HepG2 (cell line): ENCODE data around the gene SLC11A1. TPM values are rescaled to one million over a fixed set of nuclear protein-coding genes. Genes with fewer than 3 reads are reported as not detected.

ENCODE experiments used
- BCL3 ChIP-seq: sonication (generic); formaldehyde crosslinking; IDR thresholded peaks from 2 replicates; pipeline ENCODE4 v1.5.1; 2020; ENCODE audit warnings: mild to moderate bottlenecking, missing genetic modification reagents, moderate library complexity
- CCDC6 ChIP-seq: sonication (generic); formaldehyde crosslinking; IDR thresholded peaks from 2 replicates; pipeline ENCODE4 v1.8.1; 2022; ENCODE audit warnings: mild to moderate bottlenecking, missing genetic modification reagents, moderate library complexity
- FLYWCH1 ChIP-seq: sonication (generic); formaldehyde crosslinking; IDR thresholded peaks from 2 replicates; pipeline ENCODE4 v1.8.1; 2023; ENCODE audit warnings: mild to moderate bottlenecking, missing genetic modification reagents
- FOSL1 ChIP-seq: sonication (generic); formaldehyde crosslinking; IDR thresholded peaks from 2 replicates; pipeline ENCODE4 v1.9.0; 2021; ENCODE audit warnings: missing genetic modification reagents, borderline replicate concordance
- HIC2 ChIP-seq: sonication (generic); formaldehyde crosslinking; IDR thresholded peaks from 2 replicates; pipeline ENCODE4 v1.9.0; 2022; ENCODE audit warnings: low read depth, missing genetic modification reagents
- HINFP ChIP-seq: sonication (generic); formaldehyde crosslinking; IDR thresholded peaks from 2 replicates; pipeline ENCODE4 v1.4.0; 2020; ENCODE audit warnings: low read depth, mild to moderate bottlenecking, missing genetic modification reagents
- JARID2 ChIP-seq: sonication (generic); formaldehyde crosslinking; IDR thresholded peaks from 2 replicates; pipeline ENCODE4 v1.8.1; 2023; ENCODE audit warnings: missing genetic modification reagents, inconsistent platforms; ENCODE audit not compliant: insufficient replicate concordance
- NFKBIZ ChIP-seq: IDR thresholded peaks from 2 replicates; pipeline ENCODE4 v1.6.1; 2018; ENCODE audit warnings: missing genetic modification reagents, missing compliant biosample characterization
- NR0B2 ChIP-seq: sonication (generic); formaldehyde crosslinking; IDR thresholded peaks from 2 replicates; pipeline ENCODE4 v1.4.0; 2020; ENCODE audit warnings: mild to moderate bottlenecking, missing genetic modification reagents
- NR3C1 ChIP-seq: sonication (generic); formaldehyde crosslinking; IDR thresholded peaks from 2 replicates; pipeline ENCODE4 v1.4.0; 2020; ENCODE audit warnings: missing genetic modification reagents
- NRL ChIP-seq: sonication (generic); formaldehyde crosslinking; IDR thresholded peaks from 2 replicates; pipeline ENCODE4 v1.5.0; 2020; ENCODE audit warnings: missing genetic modification reagents, mild to moderate bottlenecking, moderate library complexity, borderline replicate concordance
- POGK ChIP-seq: sonication (generic); formaldehyde crosslinking; conservative IDR thresholded peaks from 2 replicates; pipeline ENCODE4 v1.8.0; 2022; ENCODE audit warnings: mild to moderate bottlenecking, moderate library complexity, missing genetic modification reagents
- SKI ChIP-seq: fragments of 450-650 bp; IDR thresholded peaks from one replicate; pipeline ENCODE4 v1.6.1; 2018; ENCODE audit warnings: mild to moderate bottlenecking; ENCODE audit not compliant: partially characterized antibody
- THAP7 ChIP-seq: sonication (generic); formaldehyde crosslinking; IDR thresholded peaks from 2 replicates; pipeline ENCODE4 v1.8.1; 2023; ENCODE audit warnings: mild to moderate bottlenecking, missing genetic modification reagents
- TP53 ChIP-seq: sonication (generic); formaldehyde crosslinking; conservative IDR thresholded peaks from 2 replicates; pipeline ENCODE4 v1.4.0; 2020; ENCODE audit warnings: missing genetic modification reagents
- ZKSCAN8 ChIP-seq: IDR thresholded peaks from 2 replicates; pipeline ENCODE4 v1.6.1; 2016; ENCODE audit warnings: borderline replicate concordance, missing genetic modification reagents, missing compliant biosample characterization
- ZNF224 ChIP-seq: sonication (generic); formaldehyde crosslinking; IDR thresholded peaks from 2 replicates; pipeline ENCODE4 v1.5.0; 2020; ENCODE audit warnings: mild to moderate bottlenecking, missing genetic modification reagents
- ZNF34 ChIP-seq: sonication (generic); formaldehyde crosslinking; IDR thresholded peaks from 2 replicates; pipeline ENCODE4 v1.4.0; 2020; ENCODE audit warnings: mild to moderate bottlenecking, missing genetic modification reagents, borderline replicate concordance
- ZNF570 ChIP-seq: sonication (generic); formaldehyde crosslinking; IDR thresholded peaks from 2 replicates; pipeline ENCODE4 v1.4.0; 2020; ENCODE audit warnings: mild to moderate bottlenecking, missing genetic modification reagents, borderline replicate concordance
- ZNF607 ChIP-seq: sonication (generic); formaldehyde crosslinking; IDR thresholded peaks from 2 replicates; pipeline ENCODE4 v1.5.1; 2020; ENCODE audit warnings: missing genetic modification reagents, mild to moderate bottlenecking, borderline replicate concordance
- ZNF75D ChIP-seq: sonication (generic); formaldehyde crosslinking; IDR thresholded peaks from 2 replicates; pipeline ENCODE4 v1.8.1; 2023; ENCODE audit warnings: missing genetic modification reagents, mild to moderate bottlenecking, borderline replicate concordance
- polyA plus RNA-seq, 8 experiments: library from polyadenylated mRNA; depleted of rRNA in 3 of 8; stranded (reverse) in 7 of 8; unstranded in 1 of 8; fragments of >200 nt; fragmentation: Illumina TruSeq in 4 of 8; extraction: Trizol in 4 of 8; gene quantifications; 2 replicates each; pipeline versions ENCODE4 v1.2.1 to v1.2.3, GENCODE V29; 2011 to 2016; ENCODE audit warnings: low read depth in 4 of 8, missing spikeins in 1 of 8, mixed read lengths in 1 of 8; ENCODE audit not compliant: insufficient read depth in 1 of 8
- total RNA-seq, 5 experiments: library from RNA; depleted of rRNA; stranded (reverse); fragments of >200 nt; fragmentation: Illumina TruSeq; extraction: Trizol; gene quantifications; 2 replicates each; pipeline ENCODE4 v1.2.3, GENCODE V29; 2016; ENCODE audit warnings: low read depth in 1 of 5

SLC11A1 gene
- total and polyA plus RNA-seq, 2 of the 13 experiments (the other 11 are each of a cell fraction or from before 2014, with no cell fraction given), result 0.33 to 2.3 TPM

GRCh38 chr2:218386505-218387368 lies 4.7 kb downstream of the SLC11A1 start (continued):
- TF ChIP-seq ZNF570 (no peak), CCDC6 (no peak), ZNF75D (CRISPR knock-in tag) (no peak), FOSL1 (CRISPR knock-in tag) (peak; percentile 71; the same call in 1 of the 2 replicates), ZNF34 (CRISPR knock-in tag) (no peak), BCL3 (CRISPR knock-in tag) (no peak), NFKBIZ (no peak), ZNF607 (CRISPR knock-in tag) (peak; percentile 52; the same call in 1 of the 2 replicates), SKI (no peak), ZKSCAN8 (CRISPR knock-in tag) (no peak), POGK (CRISPR knock-in tag) (no peak), NR0B2 (no peak), THAP7 (CRISPR knock-in tag) (no peak), HIC2 (CRISPR knock-in tag) (0 out of 2 replicates have a peak, but pooled peaks have one; percentile 42), NRL (CRISPR knock-in tag) (peak; percentile 68; the same call in 1 of the 2 replicates), JARID2 (CRISPR knock-in tag) (no peak), NR3C1 (CRISPR knock-in tag) (no peak), HINFP (CRISPR knock-in tag) (no peak), FLYWCH1 (CRISPR knock-in tag) (no peak), ZNF224 (CRISPR knock-in tag) (no peak), TP53 (CRISPR knock-in tag) (no peak)
